WTC11 (cell line): ENCODE measurements around the gene TMEM204. TPM values are rescaled to one million over a fixed set of nuclear protein-coding genes. Genes with fewer than 3 reads are reported as not detected.

Source experiments
- ATAC-seq: fragments of 200-7000 bp; cut with Tn5 transposase; 2 replicates; pipeline ENCODE4 v1.10.0; 2021; ENCODE audit warnings: mild to moderate bottlenecking, moderate library complexity
- CTCF ChIA-PET: fragments of 300-600 bp; sonication (Branson Sonifier 250); formaldehyde crosslinking; loops from one replicate; lab custom pipeline; 2021; ENCODE audit warnings: antibody characterized with exemption; lab: Charles Lee
- POLR2A ChIA-PET: fragments of 350-600 bp; sonication (Branson Sonifier 250); formaldehyde crosslinking; loops from one replicate; lab custom pipeline; 2021; ENCODE audit warnings: antibody characterized with exemption; lab: Charles Lee
- DNase-seq: peaks from one replicate; pipeline ENCODE4 v3.0.0; 2021; ENCODE audit warnings: low spot score
- H3K27ac Mint-ChIP-seq: 2 replicates; pipeline ENCODE4 v1.8.0; 2021; ENCODE audit warnings: mixed read lengths
- H3K27me3 Mint-ChIP-seq: 2 replicates; pipeline ENCODE4 v1.8.0; 2021; ENCODE audit warnings: low read depth, mild to moderate bottlenecking, moderate library complexity, mixed read lengths
- H3K36me3 Mint-ChIP-seq: 2 replicates; pipeline ENCODE4 v1.8.0; 2021; ENCODE audit warnings: mixed read lengths
- H3K4me1 Mint-ChIP-seq: 2 replicates; pipeline ENCODE4 v1.8.0; 2022; ENCODE audit warnings: mixed read lengths
- H3K4me3 Mint-ChIP-seq: 2 replicates; pipeline ENCODE4 v1.8.0; 2021; ENCODE audit warnings: mild to moderate bottlenecking, moderate library complexity, mixed read lengths
- H3K9me3 Mint-ChIP-seq: 2 replicates; pipeline ENCODE4 v1.8.0; 2021; ENCODE audit warnings: mixed read lengths
- AR ChIP-seq: fragments of 250-450 bp; sonication (Bioruptor Pico); IDR thresholded peaks from 2 replicates; pipeline ENCODE4 v1.9.0; 2021; ENCODE audit warnings: mild to moderate bottlenecking
- ATF3 ChIP-seq: sonication (generic); formaldehyde crosslinking; conservative IDR thresholded peaks from 2 replicates; pipeline ENCODE4 v1.8.1; 2022; ENCODE audit warnings: mild to moderate bottlenecking, missing genetic modification reagents
- ATF6 ChIP-seq: sonication (generic); formaldehyde crosslinking; IDR thresholded peaks from 2 replicates; pipeline ENCODE4 v1.8.1; 2023; ENCODE audit warnings: mild to moderate bottlenecking, missing genetic modification reagents
- ERG ChIP-seq: fragments of 250-450 bp; sonication (Bioruptor Pico); IDR thresholded peaks from 2 replicates; pipeline ENCODE4 v1.8.0; 2021; ENCODE audit warnings: mild to moderate bottlenecking
- ESRRA ChIP-seq: sonication (generic); formaldehyde crosslinking; IDR thresholded peaks from 2 replicates; pipeline ENCODE4 v1.8.1; 2022; ENCODE audit warnings: mild to moderate bottlenecking, missing genetic modification reagents, borderline replicate concordance
- FOXJ3 ChIP-seq: sonication (generic); formaldehyde crosslinking; IDR thresholded peaks from 2 replicates; pipeline ENCODE4 v1.9.0; 2021; ENCODE audit warnings: missing genetic modification reagents, mild to moderate bottlenecking, borderline replicate concordance
- FOXP4 ChIP-seq: sonication (generic); formaldehyde crosslinking; IDR thresholded peaks from 2 replicates; pipeline ENCODE4 v1.8.0; 2022; ENCODE audit warnings: mild to moderate bottlenecking, missing genetic modification reagents
- IRF1 ChIP-seq: sonication (generic); formaldehyde crosslinking; IDR thresholded peaks from 2 replicates; pipeline ENCODE4 v1.8.0; 2023; ENCODE audit warnings: missing genetic modification reagents
- NFE2L1 ChIP-seq: sonication (generic); formaldehyde crosslinking; IDR thresholded peaks from 2 replicates; pipeline ENCODE4 v1.8.1; 2023; ENCODE audit warnings: missing genetic modification reagents
- SP1 ChIP-seq: sonication (generic); formaldehyde crosslinking; conservative IDR thresholded peaks from 2 replicates; pipeline ENCODE4 v1.8.1; 2022; ENCODE audit warnings: missing genetic modification reagents
- STAT6 ChIP-seq: sonication (generic); formaldehyde crosslinking; conservative IDR thresholded peaks from 2 replicates; pipeline ENCODE4 v1.8.1; 2023; ENCODE audit warnings: mild to moderate bottlenecking, low read depth, missing genetic modification reagents, moderate library complexity
- ZBTB21 ChIP-seq: sonication (generic); formaldehyde crosslinking; IDR thresholded peaks from 2 replicates; pipeline ENCODE4 v1.8.1; 2023; ENCODE audit warnings: mild to moderate bottlenecking, missing genetic modification reagents, borderline replicate concordance
- ZNF512 ChIP-seq: sonication (generic); formaldehyde crosslinking; IDR thresholded peaks from 2 replicates; pipeline ENCODE4 v1.8.1; 2022; ENCODE audit warnings: missing genetic modification reagents, borderline replicate concordance
- ZNF532 ChIP-seq: fragments of 250-450 bp; sonication (Bioruptor Pico); IDR thresholded peaks from 2 replicates; pipeline ENCODE4 v1.9.0; 2021; ENCODE audit warnings: mild to moderate bottlenecking, borderline replicate concordance
- total RNA-seq: library from RNA; stranded (reverse); gene quantifications from 3 replicates; pipeline ENCODE4 v1.2.3, GENCODE V29; 2021

TMEM204 gene
- total RNA-seq, 1 experiment from 2014 or later: 0.35 TPM

GRCh38 chr16:1528921-1529537, 4.4 kb upstream of the TMEM204 start:
- POLR2A ChIA-PET: interaction anchor here (0.7 kb wide), 1 partner anchor 119 kb away, joined by 4 read pairs; no protein-coding TSS in a partner anchor
- CTCF ChIA-PET: no interaction called here

GRCh38 chr16:1530349-1530882, 3.0 kb upstream of the TMEM204 start:
- Mint-ChIP-seq H3K27me3 (no peaks in the 10 kb centered on the region), H3K4me3 (no peak overlapping the region), H3K9me3 (no peaks in the 10 kb centered on the region), H3K36me3 (no peaks in the 10 kb centered on the region), H3K27ac (peak overlapping the region; percentile 60; the same call in 1 of the 2 replicates), H3K4me1 (no peaks in the 10 kb centered on the region)
- DNase-seq (no peak), ATAC-seq (no peak)
- CTCF ChIA-PET: no interaction called here
- no peak for TF ChIP-seq ZBTB21 (CRISPR knock-in tag)
- no peak for TF ChIP-seq ESRRA (CRISPR knock-in tag)
- no peak for TF ChIP-seq IRF1 (CRISPR knock-in tag)
- TF ChIP-seq FOXP4 (CRISPR knock-in tag): no peak
- TF ChIP-seq AR (CRISPR knock-in tag): no peak
- TF ChIP-seq ATF3 (CRISPR knock-in tag): no peak
- no peak for TF ChIP-seq STAT6
- TF ChIP-seq ATF6: no peak
- no peak for TF ChIP-seq ZNF532 (CRISPR knock-in tag)
- no peak for TF ChIP-seq NFE2L1
- TF ChIP-seq ZNF512 (CRISPR knock-in tag): no peak
- no peak for TF ChIP-seq ERG (CRISPR knock-in tag)
- POLR2A ChIA-PET: no interaction called here

More at GRCh38 chr16:1528921-1529537, 4.4 kb upstream of the TMEM204 start:
- TF ChIP-seq SP1 (CRISPR knock-in tag): no peak
- no peak for TF ChIP-seq FOXJ3
- no peaks in the 10 kb centered on the region for H3K4me1 Mint-ChIP-seq
- peak overlapping the region; percentile 83 for H3K27ac Mint-ChIP-seq
- H3K36me3 Mint-ChIP-seq: no peaks in the 10 kb centered on the region
- no peaks in the 10 kb centered on the region for H3K27me3 Mint-ChIP-seq
- no peak overlapping the region for H3K4me3 Mint-ChIP-seq
- H3K9me3 Mint-ChIP-seq: no peaks in the 10 kb centered on the region
- DNase-seq: no peak
- no peak for ATAC-seq
